ENCODE data around the gene FBXO11.
A peak's percentile ranks its signal among the peaks of the same experiment; 100 is the strongest.

The FBXO11 gene

DNA sequence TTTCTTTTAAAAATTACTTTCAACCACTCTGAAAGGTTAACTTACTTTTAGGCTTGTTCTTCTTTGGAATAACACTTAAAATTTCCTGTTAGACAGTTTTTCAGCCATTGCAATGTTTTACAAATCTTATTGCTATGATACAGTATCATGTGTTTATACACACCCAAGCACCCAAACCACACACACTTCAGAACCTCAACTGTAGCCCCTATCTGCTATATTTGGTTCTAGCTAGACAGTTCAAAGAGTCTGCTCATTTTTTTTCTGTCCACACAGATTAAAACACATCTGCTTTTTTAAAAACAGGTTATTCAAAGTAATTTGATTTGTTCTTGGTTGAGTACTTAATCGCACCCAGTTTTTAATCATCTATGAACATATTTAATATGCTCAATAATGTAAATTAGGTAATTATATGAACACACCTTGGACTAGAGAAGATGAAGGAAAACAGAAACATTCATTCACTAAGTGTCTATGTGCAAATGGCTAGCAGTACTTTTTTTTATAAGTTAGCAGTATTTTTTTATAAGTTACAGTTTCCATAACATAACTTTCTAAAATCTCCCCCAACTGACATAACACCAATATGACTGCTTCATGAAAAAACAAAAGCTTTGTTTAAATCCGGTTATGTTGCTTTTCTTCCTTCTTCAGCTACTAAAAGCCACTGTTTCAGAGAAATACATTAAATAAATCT is 17.6 kb downstream of the FBXO11 start (continued):
- no peak for TF ChIP-seq PBX3 (CRISPR knock-in tag; IDR thresholded peaks at IDR 0.05)
- TF ChIP-seq ZNF350 (tag by site-specific recombination; IDR thresholded peaks at IDR 0.05) = no peak
- no peak for TF ChIP-seq IKZF3 (tag by site-specific recombination; IDR thresholded peaks at IDR 0.05)
- no peak for TF ChIP-seq ZNF677 (tag by site-specific recombination; IDR thresholded peaks at IDR 0.05)
- no peak for TF ChIP-seq ZBTB1 (tag by site-specific recombination; IDR thresholded peaks at IDR 0.05)
- TF ChIP-seq ZNF837 (tag by site-specific recombination; IDR thresholded peaks at IDR 0.05) = no peak
- TF ChIP-seq MEIS1 (CRISPR knock-in tag; IDR thresholded peaks at IDR 0.05; ENCODE audit: borderline replicate concordance) = no peak

- H3K9me3 ChIP-seq (ENCODE audit: control insufficient read depth, insufficient read depth, low read depth, low read length) = no peaks in the 10 kb centered on the region
- CTCF ChIA-PET = no interaction called here
- no peak overlapping the region for H3K27ac ChIP-seq (ENCODE audit: extremely low read depth, low read depth, low read length)
- H3K4me3 ChIP-seq (ENCODE audit: low read depth, low read length) = no peak overlapping the region
- POLR2A ChIA-PET = no interaction called here
- TF ChIP-seq, protein P1, sequence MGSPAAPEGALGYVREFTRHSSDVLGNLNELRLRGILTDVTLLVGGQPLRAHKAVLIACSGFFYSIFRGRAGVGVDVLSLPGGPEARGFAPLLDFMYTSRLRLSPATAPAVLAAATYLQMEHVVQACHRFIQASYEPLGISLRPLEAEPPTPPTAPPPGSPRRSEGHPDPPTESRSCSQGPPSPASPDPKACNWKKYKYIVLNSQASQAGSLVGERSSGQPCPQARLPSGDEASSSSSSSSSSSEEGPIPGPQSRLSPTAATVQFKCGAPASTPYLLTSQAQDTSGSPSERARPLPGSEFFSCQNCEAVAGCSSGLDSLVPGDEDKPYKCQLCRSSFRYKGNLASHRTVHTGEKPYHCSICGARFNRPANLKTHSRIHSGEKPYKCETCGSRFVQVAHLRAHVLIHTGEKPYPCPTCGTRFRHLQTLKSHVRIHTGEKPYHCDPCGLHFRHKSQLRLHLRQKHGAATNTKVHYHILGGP (tag by site-specific recombination; IDR thresholded peaks at IDR 0.05) = no peak
- TF ChIP-seq ZNF548 (tag by site-specific recombination; IDR thresholded peaks at IDR 0.05) (no peak), ZNF121 (tag by site-specific recombination; IDR thresholded peaks at IDR 0.05) (peak; percentile 61; the same call in 1 of the 2 replicates)
- H3K4me1 ChIP-seq (ENCODE audit: control insufficient read depth, insufficient read depth, low read length) = 0 out of 2 replicates have a peak, but pooled peaks cover under 1% of the 10 kb centered on the region
- peaks cover 0 to 3% of the 10 kb centered on the region in 2 experiments; a peak in 1 of 3 replicates for H3K36me3 ChIP-seq (ENCODE audit: control insufficient read depth in 2 of 2, insufficient read depth in 1 of 2, low read length in 2 of 2)
These were observed 29.4 kb downstream of the FBXO11 start for GRCh38 chr2:47876912-47877311.

DNA sequence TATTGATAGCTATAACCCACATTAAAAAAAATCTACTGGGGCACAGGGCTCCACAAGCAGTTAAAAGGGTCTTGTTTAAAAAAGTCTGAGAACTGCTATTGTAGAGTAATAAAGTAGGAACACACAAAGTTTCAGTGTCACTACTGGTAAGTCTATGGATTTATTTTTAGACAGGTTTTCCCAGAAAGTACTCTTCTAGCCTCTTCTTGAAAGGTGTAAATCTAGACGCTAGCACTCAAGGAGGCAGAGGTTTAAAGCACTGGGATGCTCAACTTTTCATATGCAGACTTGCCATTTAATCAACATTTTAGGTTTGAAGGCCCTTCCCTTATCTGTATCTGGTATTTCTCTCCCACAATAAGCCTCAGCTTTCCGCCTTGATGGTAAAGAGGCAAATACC is 33.4 kb downstream of the FBXO11 start:
- peaks cover 14% of the 10 kb centered on the region for H3K4me1 ChIP-seq (ENCODE audit: control insufficient read depth, insufficient read depth, low read length)
- POLR2A ChIA-PET = no interaction called here
- CTCF ChIA-PET = interaction anchor here (0.6 kb wide), 1 partner anchor 15 kb away, joined by 3 read pairs; no protein-coding TSS in a partner anchor
- no peaks in the 10 kb centered on the region for H3K9me3 ChIP-seq (ENCODE audit: control insufficient read depth, insufficient read depth, low read depth, low read length)
- no peak overlapping the region for H3K27ac ChIP-seq (ENCODE audit: extremely low read depth, low read depth, low read length)
- no peak overlapping the region for H3K4me3 ChIP-seq (ENCODE audit: low read depth, low read length)
- H3K36me3 ChIP-seq (ENCODE audit: control insufficient read depth in 2 of 2, insufficient read depth in 1 of 2, low read length in 2 of 2) = peaks cover 0 to 3% of the 10 kb centered on the region in 2 experiments; a peak in 1 of 3 replicates
- TF ChIP-seq ZNF701 (tag by site-specific recombination; IDR thresholded peaks at IDR 0.05) (no peak), GLI2 (tag by site-specific recombination; IDR thresholded peaks at IDR 0.05; ENCODE audit: borderline replicate concordance, low read depth) (no peak), ZNF248 (tag by site-specific recombination; IDR thresholded peaks at IDR 0.05) (no peak), ZNF121 (tag by site-specific recombination; IDR thresholded peaks at IDR 0.05) (no peak), ZNF184 (tag by site-specific recombination; IDR thresholded peaks at IDR 0.05) (no peak)

DNA sequence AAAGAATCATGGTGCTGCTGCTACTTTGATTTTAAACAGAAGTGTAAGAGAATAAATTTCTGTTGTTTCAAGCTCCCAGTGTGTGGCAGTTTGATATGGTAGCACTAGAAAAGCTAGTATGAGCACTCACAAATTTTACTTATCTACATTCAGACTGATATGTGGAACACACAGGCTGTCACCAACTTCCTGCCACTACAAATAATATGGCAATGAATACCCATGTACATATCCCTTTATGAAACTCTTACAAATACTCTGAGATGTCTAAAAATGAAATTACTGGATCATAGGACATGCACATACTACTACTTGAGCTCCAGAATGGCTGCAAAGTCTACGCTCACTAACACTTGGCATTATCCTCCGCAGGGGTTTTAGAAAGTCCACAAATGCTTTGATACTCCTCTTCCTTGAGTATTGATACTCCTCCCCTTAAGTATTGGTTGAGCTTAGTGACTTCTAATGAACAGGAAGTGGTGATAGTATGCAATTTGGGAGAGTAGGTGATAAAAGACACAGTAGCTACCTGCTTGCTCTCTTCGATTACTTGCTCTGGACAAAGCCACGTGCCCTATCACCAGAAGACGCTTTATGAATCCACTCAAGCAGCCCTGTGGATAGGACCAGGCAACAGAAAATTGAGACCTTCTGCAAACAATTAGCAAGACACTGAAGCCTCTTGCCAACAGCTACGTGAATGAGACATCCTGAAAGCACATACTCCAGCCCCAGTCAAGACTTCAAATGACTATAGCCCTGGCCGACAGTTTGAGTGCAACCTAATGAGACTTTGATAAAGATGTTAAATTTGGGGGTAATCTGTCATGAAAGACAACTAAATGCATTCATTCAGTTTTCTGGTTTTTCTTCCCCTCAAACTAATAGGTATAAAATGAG is 35.4 kb downstream of the FBXO11 start:
- Histone ChIP-seq H3K27ac (ENCODE audit: extremely low read depth, low read depth, low read length) (no peak overlapping the region), H3K9me3 (ENCODE audit: control insufficient read depth, insufficient read depth, low read depth, low read length) (no peaks in the 10 kb centered on the region), H3K36me3 (ENCODE audit: control insufficient read depth in 2 of 2, insufficient read depth in 1 of 2, low read length in 2 of 2) (peaks cover 0 to 3% of the 10 kb centered on the region in 2 experiments; a peak in 1 of 3 replicates), H3K4me1 (ENCODE audit: control insufficient read depth, insufficient read depth, low read length) (peaks cover 22% of the 10 kb centered on the region), H3K4me3 (ENCODE audit: low read depth, low read length) (no peak overlapping the region)
- POLR2A ChIA-PET = interaction anchor here (1.0 kb wide), 1 partner anchor 8 kb away, joined by 3 read pairs; no protein-coding TSS in a partner anchor
- CTCF ChIA-PET = interaction anchor here (0.9 kb wide), 1 partner anchor 13 kb away, joined by 6 read pairs; no protein-coding TSS in a partner anchor
- TF ChIP-seq ZNF768 (tag by site-specific recombination; IDR thresholded peaks at IDR 0.05) (no peak), ZNF629 (tag by site-specific recombination; IDR thresholded peaks at IDR 0.05) (no peak), ZNF404 (tag by site-specific recombination; IDR thresholded peaks at IDR 0.05) (no peak), ZNF544 (tag by site-specific recombination; IDR thresholded peaks at IDR 0.05) (no peak), YY1 (tag by site-specific recombination; IDR thresholded peaks at IDR 0.05) (no peak)
- TF ChIP-seq, protein P2, sequence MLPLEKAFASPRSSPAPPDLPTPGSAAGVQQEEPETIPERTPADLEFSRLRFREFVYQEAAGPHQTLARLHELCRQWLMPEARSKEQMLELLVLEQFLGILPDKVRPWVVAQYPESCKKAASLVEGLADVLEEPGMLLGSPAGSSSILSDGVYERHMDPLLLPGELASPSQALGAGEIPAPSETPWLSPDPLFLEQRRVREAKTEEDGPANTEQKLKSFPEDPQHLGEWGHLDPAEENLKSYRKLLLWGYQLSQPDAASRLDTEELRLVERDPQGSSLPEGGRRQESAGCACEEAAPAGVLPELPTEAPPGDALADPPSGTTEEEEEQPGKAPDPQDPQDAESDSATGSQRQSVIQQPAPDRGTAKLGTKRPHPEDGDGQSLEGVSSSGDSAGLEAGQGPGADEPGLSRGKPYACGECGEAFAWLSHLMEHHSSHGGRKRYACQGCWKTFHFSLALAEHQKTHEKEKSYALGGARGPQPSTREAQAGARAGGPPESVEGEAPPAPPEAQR (tag by site-specific recombination; IDR thresholded peaks at IDR 0.05) = no peak
- TF ChIP-seq, protein P3, sequence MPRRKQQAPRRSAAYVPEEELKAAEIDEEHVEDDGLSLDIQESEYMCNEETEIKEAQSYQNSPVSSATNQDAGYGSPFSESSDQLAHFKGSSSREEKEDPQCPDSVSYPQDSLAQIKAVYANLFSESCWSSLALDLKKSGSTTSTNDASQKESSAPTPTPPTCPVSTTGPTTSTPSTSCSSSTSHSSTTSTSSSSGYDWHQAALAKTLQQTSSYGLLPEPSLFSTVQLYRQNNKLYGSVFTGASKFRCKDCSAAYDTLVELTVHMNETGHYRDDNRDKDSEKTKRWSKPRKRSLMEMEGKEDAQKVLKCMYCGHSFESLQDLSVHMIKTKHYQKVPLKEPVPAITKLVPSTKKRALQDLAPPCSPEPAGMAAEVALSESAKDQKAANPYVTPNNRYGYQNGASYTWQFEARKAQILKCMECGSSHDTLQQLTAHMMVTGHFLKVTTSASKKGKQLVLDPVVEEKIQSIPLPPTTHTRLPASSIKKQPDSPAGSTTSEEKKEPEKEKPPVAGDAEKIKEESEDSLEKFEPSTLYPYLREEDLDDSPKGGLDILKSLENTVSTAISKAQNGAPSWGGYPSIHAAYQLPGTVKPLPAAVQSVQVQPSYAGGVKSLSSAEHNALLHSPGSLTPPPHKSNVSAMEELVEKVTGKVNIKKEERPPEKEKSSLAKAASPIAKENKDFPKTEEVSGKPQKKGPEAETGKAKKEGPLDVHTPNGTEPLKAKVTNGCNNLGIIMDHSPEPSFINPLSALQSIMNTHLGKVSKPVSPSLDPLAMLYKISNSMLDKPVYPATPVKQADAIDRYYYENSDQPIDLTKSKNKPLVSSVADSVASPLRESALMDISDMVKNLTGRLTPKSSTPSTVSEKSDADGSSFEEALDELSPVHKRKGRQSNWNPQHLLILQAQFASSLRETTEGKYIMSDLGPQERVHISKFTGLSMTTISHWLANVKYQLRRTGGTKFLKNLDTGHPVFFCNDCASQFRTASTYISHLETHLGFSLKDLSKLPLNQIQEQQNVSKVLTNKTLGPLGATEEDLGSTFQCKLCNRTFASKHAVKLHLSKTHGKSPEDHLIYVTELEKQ (tag by site-specific recombination; IDR thresholded peaks at IDR 0.05; ENCODE audit: borderline replicate concordance) = no peak
